Gastroesophageal sphincter (tissue), 4 donors: ENCODE results near the gene CYLD. TPM values are rescaled to one million over a fixed set of nuclear protein-coding genes. Genes with fewer than 3 reads are reported as not detected.

Experiments used
- ATAC-seq: fragments of 150-250 bp; one replicate; pipeline ENCODE4 v1.9.1; 2016; ENCODE audit warnings: mild to moderate bottlenecking, moderate library complexity
- H3K27ac ChIP-seq, 4 donors: fragments of 200-600 bp; sonication (generic) in 3 of 4; 1 replicate in 3 of 4; 2 replicates in 1 of 4; pipeline ENCODE4 v1.5.1; 2016 to 2019
- H3K27me3 ChIP-seq: fragments of 200-600 bp; sonication (generic); one replicate; pipeline ENCODE4 v1.5.1; 2019
- H3K36me3 ChIP-seq, 2 donors: fragments of 200-600 bp; sonication (generic); one replicate each; pipeline ENCODE4 v1.5.1; 2019; ENCODE audit warnings: control low read depth in 1 of 2
- H3K4me1 ChIP-seq, 3 donors: fragments of 200-600 bp; sonication (generic); 1 replicate in 2 of 3; 2 replicates in 1 of 3; pipeline ENCODE4 v1.5.1; 2016 to 2019; ENCODE audit warnings: control low read depth in 2 of 3
- H3K4me3 ChIP-seq, 2 donors: fragments of 200-600 bp; sonication (generic); one replicate each; pipeline ENCODE4 v1.5.1; 2019; ENCODE audit warnings: mild to moderate bottlenecking in 1 of 2, moderate library complexity in 1 of 2
- H3K9me3 ChIP-seq, 3 donors: fragments of 200-600 bp; sonication (generic); one replicate each; pipeline ENCODE4 v1.5.1; 2017 to 2019; ENCODE audit warnings: control low read depth in 2 of 3
- EP300 ChIP-seq: sonication (generic); formaldehyde crosslinking; IDR thresholded peaks from one replicate; pipeline ENCODE4 v1.6.1; 2017; ENCODE audit warnings: antibody characterized with exemption, mild to moderate bottlenecking
- POLR2A ChIP-seq, 2 donors: fragments of 450-650 bp; IDR thresholded peaks; one replicate each; pipeline ENCODE4 v1.6.1; 2017; ENCODE audit warnings: antibody characterized with exemption in 2 of 2, mild to moderate bottlenecking in 2 of 2, moderate library complexity in 1 of 2
- POLR2AphosphoS5 ChIP-seq: sonication (generic); formaldehyde crosslinking; IDR thresholded peaks from one replicate; pipeline ENCODE4 v1.6.1; 2017; ENCODE audit warnings: antibody characterized with exemption
- WGBS, 2 donors: methylation state at CpG; one replicate each; pipeline ENCODE4 v1.1.5; 2018; ENCODE audit warnings: low coverage in 1 of 2; 5-methylcytosine and 5-hydroxymethylcytosine counted together
- total RNA-seq, 4 donors: library from RNA; depleted of rRNA; stranded (reverse); fragments of >200 nt; gene quantifications; one replicate each; pipeline ENCODE4 v1.1.0, GENCODE V29; 2016
- TF ChIP-seq, protein P1 (sequence below), 4 experiments: fragments of 200-600 bp in 2 of 4; fragments of 450-650 bp in 2 of 4; sonication (generic) in 1 of 4; IDR thresholded peaks; one replicate each; pipeline ENCODE4 v1.5.1; 2017 to 2019; ENCODE audit warnings: antibody characterized with exemption in 4 of 4, mild to moderate bottlenecking in 2 of 4, moderate library complexity in 2 of 4

The CYLD gene
- total RNA-seq = 10 to 100 TPM; 39.2 to 82.5 (median 53.2) TPM

DNA sequence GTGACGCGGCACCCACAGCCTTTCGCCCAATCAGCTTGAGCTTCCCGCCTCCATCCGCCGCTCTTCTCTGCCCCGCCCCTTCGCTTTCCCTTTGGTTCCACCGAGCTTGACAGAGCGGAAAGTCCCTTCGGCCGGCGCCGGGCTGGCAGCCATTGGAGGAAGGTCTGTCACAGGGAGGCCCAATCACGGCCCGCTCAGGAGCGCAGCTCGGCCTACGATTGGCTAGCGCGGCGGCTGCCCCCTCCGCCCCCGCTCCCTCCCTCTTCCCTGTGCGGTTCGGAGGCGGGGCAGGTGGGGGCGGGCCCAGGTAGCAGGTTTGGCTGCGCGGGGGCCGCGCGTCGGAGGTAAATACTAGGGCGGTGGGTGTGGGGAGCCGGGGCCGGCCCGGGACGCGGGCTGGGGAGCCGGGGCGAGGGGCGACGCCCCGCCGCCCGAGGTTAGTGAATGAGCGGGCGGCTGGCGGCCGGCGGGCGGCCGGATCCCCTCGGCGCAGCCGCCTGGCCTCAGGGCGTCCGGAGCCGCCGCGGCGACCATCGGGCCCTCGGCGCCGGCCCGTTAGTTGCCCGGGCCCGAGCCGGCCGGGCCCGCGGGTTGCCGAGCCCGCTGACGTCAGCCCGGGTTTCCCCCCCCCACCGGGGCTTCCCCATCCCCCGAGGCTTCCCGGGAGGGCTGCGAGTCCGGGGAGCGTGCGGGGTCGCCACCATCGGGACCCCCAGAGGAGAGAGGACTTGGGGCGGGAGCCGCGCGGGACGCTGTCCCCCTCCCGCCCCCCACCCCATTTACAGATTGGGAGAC, at the start of gene CYLD:
Gene CYLD, plus strand, starts transcription at position 306 of the 795 bp plus-strand sequence. CDS start 7,613 bp downstream, outside the sequence.
- H3K36me3 ChIP-seq = peaks cover 0 to 9% of the 10 kb centered on the region in 2 donors
- peak within 1 kb of the TSS; percentile 86 to 96 for H3K4me3 ChIP-seq
- H3K9me3 ChIP-seq = no peaks in the 10 kb centered on the region
- TF ChIP-seq POLR2AphosphoS5 (peak; percentile 70), EP300 (no peak), POLR2A (IDR thresholded peaks at IDR 0.05) (peak; percentile 45 to 77)
- TF ChIP-seq, protein P1, sequence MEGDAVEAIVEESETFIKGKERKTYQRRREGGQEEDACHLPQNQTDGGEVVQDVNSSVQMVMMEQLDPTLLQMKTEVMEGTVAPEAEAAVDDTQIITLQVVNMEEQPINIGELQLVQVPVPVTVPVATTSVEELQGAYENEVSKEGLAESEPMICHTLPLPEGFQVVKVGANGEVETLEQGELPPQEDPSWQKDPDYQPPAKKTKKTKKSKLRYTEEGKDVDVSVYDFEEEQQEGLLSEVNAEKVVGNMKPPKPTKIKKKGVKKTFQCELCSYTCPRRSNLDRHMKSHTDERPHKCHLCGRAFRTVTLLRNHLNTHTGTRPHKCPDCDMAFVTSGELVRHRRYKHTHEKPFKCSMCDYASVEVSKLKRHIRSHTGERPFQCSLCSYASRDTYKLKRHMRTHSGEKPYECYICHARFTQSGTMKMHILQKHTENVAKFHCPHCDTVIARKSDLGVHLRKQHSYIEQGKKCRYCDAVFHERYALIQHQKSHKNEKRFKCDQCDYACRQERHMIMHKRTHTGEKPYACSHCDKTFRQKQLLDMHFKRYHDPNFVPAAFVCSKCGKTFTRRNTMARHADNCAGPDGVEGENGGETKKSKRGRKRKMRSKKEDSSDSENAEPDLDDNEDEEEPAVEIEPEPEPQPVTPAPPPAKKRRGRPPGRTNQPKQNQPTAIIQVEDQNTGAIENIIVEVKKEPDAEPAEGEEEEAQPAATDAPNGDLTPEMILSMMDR (IDR thresholded peaks at IDR 0.05) = no peak
- H3K27ac ChIP-seq = peak within 1 kb of the TSS; percentile 80 to 93 (median 91)
- H3K4me1 ChIP-seq = peaks cover 0 to 49% (median 15%) of the 10 kb centered on the region in 3 donors
- no peaks in the 10 kb centered on the region for H3K27me3 ChIP-seq
- WGBS, 2 donors = 0% methylated on average over 2 of the region's 93 CpGs; no CpG with 5 or more reads in 1 of the 2 donors
- ATAC-seq = peak; percentile 99

DNA sequence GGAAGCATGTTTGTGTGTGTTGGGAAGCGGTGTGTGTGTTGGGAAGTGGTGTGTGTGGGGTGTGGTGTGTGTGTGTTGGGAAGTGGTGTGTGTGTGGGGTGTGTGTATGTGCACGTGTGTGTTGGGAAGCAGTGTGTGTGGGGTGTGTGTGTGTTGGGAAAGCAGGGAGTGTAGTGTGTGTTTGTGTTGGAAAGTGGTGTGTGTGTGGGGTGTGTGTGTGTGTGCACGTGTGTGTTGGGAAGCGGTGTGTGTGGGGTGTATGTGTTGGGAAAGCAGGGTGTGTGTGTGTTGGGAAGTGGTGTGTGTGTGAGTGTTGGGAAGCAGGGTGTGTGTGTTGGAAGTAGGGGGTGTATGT, 49.3 kb upstream of the CYLD start:
- Histone ChIP-seq H3K27me3 (no peaks in the 10 kb centered on the region), H3K4me1 (peaks cover 0 to 44% (median 12%) of the 10 kb centered on the region in 3 donors), H3K36me3 (no peaks in the 10 kb centered on the region), H3K9me3 (no peaks in the 10 kb centered on the region), H3K27ac (no peak overlapping the region), H3K4me3 (no peak overlapping the region)
- ATAC-seq = no peak
- TF ChIP-seq, protein P1 (IDR thresholded peaks at IDR 0.05) = no peak
- TF ChIP-seq EP300 (no peak), POLR2A (IDR thresholded peaks at IDR 0.05) (no peak), POLR2AphosphoS5 (no peak)
- 80 to 84% methylated on average over 4 of the region's 4 CpGs for WGBS, 2 donors

DNA sequence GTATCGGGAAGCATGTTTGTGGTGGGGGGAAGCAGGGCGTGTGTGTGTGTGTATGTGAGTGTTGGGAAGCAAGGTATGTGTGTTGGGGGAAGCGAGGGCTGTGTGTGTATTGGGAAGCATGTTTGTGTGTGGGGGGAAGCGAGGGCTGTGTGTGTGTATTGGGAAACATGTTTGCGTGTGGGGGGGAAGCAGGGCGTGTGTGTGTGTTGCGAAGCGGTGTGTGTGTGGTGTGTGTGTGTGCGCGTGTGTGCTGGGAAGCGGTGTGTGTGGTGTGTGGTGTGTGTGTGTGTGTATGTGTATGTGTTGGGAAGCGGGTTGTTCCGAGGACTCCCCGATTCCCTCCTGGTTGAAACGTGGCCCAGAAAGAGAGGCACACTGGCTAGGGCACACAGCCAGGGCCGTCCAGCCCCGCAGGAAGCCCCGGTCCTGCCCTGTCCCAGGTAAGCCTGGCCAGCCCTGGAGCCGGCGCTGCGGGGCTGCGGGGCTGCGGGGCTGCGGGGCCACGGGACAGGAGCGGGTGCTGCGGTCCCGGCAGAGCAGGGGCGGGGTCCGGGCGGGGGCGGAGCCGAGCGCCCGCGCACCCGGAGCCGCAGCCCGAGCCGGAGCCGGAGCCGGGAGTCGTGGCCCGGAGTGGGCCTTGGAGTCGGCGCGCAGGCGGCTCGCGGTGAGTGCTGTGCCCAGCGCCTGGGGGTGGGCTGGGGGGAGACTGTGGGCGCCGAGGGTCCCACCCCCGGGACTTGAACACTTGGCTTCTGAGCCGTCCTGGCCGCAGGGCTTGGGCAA, 48.7 kb upstream of the CYLD start, which contains the start of gene NOD2:
Gene NOD2, plus strand, starts transcription at position 608 of the 783 bp plus-strand sequence. CDS start 5,890 bp downstream, outside the sequence.
- Histone ChIP-seq H3K4me3 (peak within 1 kb of the TSS; percentile 40 to 52), H3K27me3 (no peaks in the 10 kb centered on the region), H3K9me3 (no peaks in the 10 kb centered on the region), H3K27ac (peak within 1 kb of the TSS in 1 of 4 donors; percentile 59), H3K36me3 (no peaks in the 10 kb centered on the region), H3K4me1 (peaks cover 0 to 50% (median 13%) of the 10 kb centered on the region in 3 donors)
- peak; percentile 55 for ATAC-seq
- TF ChIP-seq POLR2A (IDR thresholded peaks at IDR 0.05) (no peak), POLR2AphosphoS5 (no peak), EP300 (no peak)
- TF ChIP-seq, protein P1 (IDR thresholded peaks at IDR 0.05) = no peak
- WGBS, 2 donors = 48 to 52% methylated on average over 13 to 16 of the region's 56 CpGs

DNA sequence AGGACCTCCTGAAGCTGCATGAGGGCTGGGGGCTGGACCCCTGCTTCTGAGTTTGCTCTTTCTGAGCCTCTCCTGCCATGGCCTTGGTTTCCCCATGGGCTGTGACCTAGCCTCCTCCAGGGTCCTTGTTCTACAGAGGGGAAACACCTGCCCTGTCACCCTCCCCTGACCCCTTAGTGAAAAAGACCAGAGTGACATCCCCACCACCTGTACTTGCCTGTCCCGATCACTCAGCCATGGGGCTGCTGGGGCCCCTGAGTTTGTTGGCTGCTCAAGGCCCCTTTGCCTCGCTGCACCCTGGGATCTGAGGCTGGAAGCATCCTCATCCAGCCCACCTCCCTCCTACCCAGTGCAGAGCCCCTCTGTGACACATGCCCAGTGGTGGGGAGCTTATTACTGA, 47.7 kb upstream of the CYLD start:
- ATAC-seq = no peak
- no peaks in the 10 kb centered on the region for H3K9me3 ChIP-seq
- H3K27ac ChIP-seq = peak overlapping the region in 1 of 4 donors; percentile 59
- H3K4me1 ChIP-seq = peaks cover 0 to 53% (median 13%) of the 10 kb centered on the region in 3 donors
- WGBS, 2 donors = 100% methylated on average over 1 of the region's 2 CpGs
- no peaks in the 10 kb centered on the region for H3K27me3 ChIP-seq
- peak overlapping the region in 1 of 2 donors; percentile 52 for H3K4me3 ChIP-seq
- TF ChIP-seq EP300 = no peak
- TF ChIP-seq POLR2A (IDR thresholded peaks at IDR 0.05) = no peak
- no peak for TF ChIP-seq POLR2AphosphoS5
- H3K36me3 ChIP-seq = no peaks in the 10 kb centered on the region
